Measurements from ENCODE around the gene AZIN2.
A peak's percentile ranks its signal among the peaks of the same experiment; 100 is the strongest.

DNA sequence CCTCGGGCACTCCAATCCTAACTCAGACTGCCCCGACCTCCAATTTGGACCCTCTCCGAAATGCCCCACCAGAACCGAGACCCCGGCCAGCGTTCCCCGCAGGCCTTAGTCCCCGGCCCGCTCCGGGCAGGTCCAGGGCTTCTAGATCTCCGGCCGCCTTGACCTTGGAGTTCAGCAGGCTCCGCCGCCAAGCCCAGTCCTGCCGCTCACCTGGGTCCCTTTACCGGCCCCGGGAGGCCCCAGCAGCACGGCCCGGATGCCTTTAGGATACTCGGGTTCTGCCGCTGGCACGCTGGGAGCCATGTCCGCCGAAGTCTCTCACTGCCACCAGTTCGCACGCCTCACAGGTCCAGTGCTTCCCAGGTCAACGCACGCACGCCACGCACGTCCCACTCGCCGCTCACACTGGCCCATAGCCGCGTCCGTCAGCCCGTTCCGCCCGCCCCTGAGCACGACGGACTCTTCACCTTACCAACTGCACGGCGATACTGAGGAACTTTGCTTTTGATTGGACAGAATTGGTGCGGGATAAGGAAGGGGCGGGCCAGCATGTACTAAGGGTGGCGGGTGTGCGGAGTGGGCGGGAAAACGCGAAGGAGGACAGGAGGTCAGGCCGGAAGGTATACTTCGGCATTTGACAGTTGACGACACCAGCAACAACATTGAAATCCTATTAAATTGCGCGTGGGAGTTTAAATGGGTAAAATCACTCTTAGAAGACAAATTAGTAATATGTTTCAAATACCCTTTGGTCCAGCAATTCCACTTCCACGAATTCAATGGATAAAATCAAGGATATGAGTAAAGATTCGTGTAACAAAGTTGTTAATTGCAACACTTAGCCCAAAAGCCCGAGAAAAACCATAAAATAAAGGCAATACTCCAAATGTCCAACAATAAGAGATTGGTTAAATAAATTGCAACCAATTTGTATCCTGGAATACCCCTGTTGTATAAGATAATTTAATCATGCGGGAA, 44.1 kb upstream of the AZIN2 start, which contains the start of gene AK2:
- TF ChIP-seq FOXA1 (IDR thresholded peaks at IDR 0.05) = no peak
- TF ChIP-seq SUZ12 (IDR thresholded peaks at IDR 0.05) = no peak
- TF ChIP-seq NFRKB (IDR thresholded peaks at IDR 0.05) = no peak
- no peak for TF ChIP-seq FOXM1 (IDR thresholded peaks at IDR 0.05; ENCODE audit: borderline replicate concordance)
- TF ChIP-seq SP1 (IDR thresholded peaks at IDR 0.05) = 0 out of 2 replicates have a peak, but pooled peaks have one; percentile 24
- no peak for TF ChIP-seq ZNF384 (IDR thresholded peaks at IDR 0.05)
- no peak for TF ChIP-seq CTBP1 (IDR thresholded peaks at IDR 0.05; ENCODE audit: borderline replicate concordance)
- TF ChIP-seq ELF4 (IDR thresholded peaks at IDR 0.05) = peak; percentile 29; the same call in 1 of the 2 replicates
- peak; percentile 87 for TF ChIP-seq ARNT (IDR thresholded peaks at IDR 0.05)
- no peak for TF ChIP-seq BHLHE40 (IDR thresholded peaks at IDR 0.05; ENCODE audit: borderline replicate concordance)
- TF ChIP-seq TARDBP (IDR thresholded peaks at IDR 0.05) = no peak
- TF ChIP-seq LEF1 (IDR thresholded peaks at IDR 0.05; ENCODE audit: borderline replicate concordance) = no peak
